ENCODE measurements around the gene B3GAT3.

DNA sequence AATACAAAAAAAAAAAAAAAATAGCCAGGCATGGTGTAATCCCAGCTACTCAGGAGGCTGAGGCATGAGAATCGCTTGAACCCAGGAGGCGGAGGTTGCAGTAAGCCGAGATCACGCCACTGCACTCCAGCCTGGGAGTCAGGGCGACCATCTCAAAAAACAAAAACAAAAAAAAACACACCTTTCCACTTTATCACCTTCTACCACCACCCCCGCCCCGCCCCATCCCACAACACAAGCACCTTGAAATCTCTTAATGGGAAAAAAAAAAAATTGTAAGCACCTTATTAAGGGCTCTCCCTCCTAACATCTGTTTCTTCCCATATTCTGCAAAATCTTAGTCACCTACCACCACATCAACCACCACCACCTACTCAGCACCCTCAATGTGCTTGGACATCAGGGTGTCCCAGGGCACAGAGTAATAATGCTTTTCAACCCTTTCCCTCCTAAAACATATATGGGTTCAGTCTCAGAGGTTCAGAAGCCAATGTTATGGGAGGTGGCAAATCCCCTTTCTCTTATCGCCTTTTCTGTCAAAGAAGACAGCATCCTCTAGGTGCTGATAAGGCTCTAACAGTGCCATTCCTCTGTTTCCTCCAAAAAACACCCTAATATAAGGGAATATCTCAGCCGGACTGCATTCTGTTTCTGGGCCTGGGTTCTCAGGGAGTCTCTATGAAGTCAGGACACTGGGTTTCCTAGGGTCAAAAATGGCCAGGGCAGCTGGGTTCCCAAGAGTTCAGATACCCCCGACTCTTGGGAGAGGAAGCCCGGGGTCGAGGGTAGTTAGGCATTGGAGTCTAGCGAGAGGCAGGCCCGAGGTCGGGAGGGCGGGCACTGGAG is 30.6 kb upstream of the B3GAT3 start:
- no peak for TF ChIP-seq POLR2A (IDR thresholded peaks at IDR 0.05; ENCODE audit: low read depth, low read length)
- no peak for TF ChIP-seq POLR2AphosphoS5 (IDR thresholded peaks at IDR 0.05; ENCODE audit: low read depth, low read length)
- TF ChIP-seq TAF1 (IDR thresholded peaks at IDR 0.05; ENCODE audit: low read depth, low read length), result no peak
- TF ChIP-seq PAX5 (IDR thresholded peaks at IDR 0.05; ENCODE audit: insufficient read depth, low read length, severe bottlenecking), result no peak
- TF ChIP-seq SPI1 (IDR thresholded peaks at IDR 0.05; ENCODE audit: low read depth, low read length), result no peak

Measured in GM12891 (cell line).